ENCODE data around the gene GSKIP.

GSKIP gene

GRCh38 chr14:96380735-96381134 lies 17.4 kb downstream of the GSKIP start:
- no peak for DNase-seq (ENCODE audit: low spot score)

GRCh38 chr14:96383445-96383844 lies 20.1 kb downstream of the GSKIP start:
- DNase-seq (ENCODE audit: low spot score): no peak

GRCh38 chr14:96384053-96384452 lies 20.7 kb downstream of the GSKIP start:
- DNase-seq (ENCODE audit: low spot score): no peak

- no peak for DNase-seq (ENCODE audit: low spot score)
These were observed 21.4 kb downstream of the GSKIP start for GRCh38 chr14:96384740-96385139.

- no peak for DNase-seq (ENCODE audit: low spot score)
These were observed 22.1 kb downstream of the GSKIP start for GRCh38 chr14:96385385-96385784.

GRCh38 chr14:96390965-96391292 lies 27.6 kb downstream of the GSKIP start:
- DNase-seq (ENCODE audit: low spot score): no peak

- DNase-seq (ENCODE audit: low spot score): peak; percentile 95
These were observed 28.2 kb downstream of the GSKIP start for GRCh38 chr14:96391293-96392118.

GRCh38 chr14:96393071-96393691 lies 29.9 kb downstream of the GSKIP start:
- no peak for DNase-seq (ENCODE audit: low spot score)

- no peak for DNase-seq (ENCODE audit: low spot score)
These were observed 30.9 kb downstream of the GSKIP start for GRCh38 chr14:96394047-96394815.

GRCh38 chr14:96398432-96398831 lies 35.1 kb downstream of the GSKIP start:
- no peak for DNase-seq (ENCODE audit: low spot score)

- no peak for DNase-seq (ENCODE audit: low spot score)
These were observed 35.6 kb downstream of the GSKIP start for GRCh38 chr14:96398921-96399320.

GRCh38 chr14:96399405-96399804 lies 36.1 kb downstream of the GSKIP start:
- DNase-seq (ENCODE audit: low spot score): no peak

- DNase-seq (ENCODE audit: low spot score): no peak
These were observed 37.2 kb downstream of the GSKIP start for GRCh38 chr14:96400495-96400894.

GRCh38 chr14:96403409-96403808 lies 40.1 kb downstream of the GSKIP start:
- no peak for DNase-seq (ENCODE audit: low spot score)

- no peak for DNase-seq (ENCODE audit: low spot score)
These were observed 42.4 kb downstream of the GSKIP start for GRCh38 chr14:96405677-96406076.

- no peak for DNase-seq (ENCODE audit: low spot score)
These were observed 44.7 kb downstream of the GSKIP start for GRCh38 chr14:96407935-96408570.

- no peak for DNase-seq (ENCODE audit: low spot score)
These were observed 45.3 kb downstream of the GSKIP start for GRCh38 chr14:96408608-96409007.

- no peak for DNase-seq (ENCODE audit: low spot score)
These were observed 46.4 kb downstream of the GSKIP start for GRCh38 chr14:96409701-96410100.

GRCh38 chr14:96410119-96410518 lies 46.8 kb downstream of the GSKIP start:
- DNase-seq (ENCODE audit: low spot score): no peak

GRCh38 chr14:96413526-96413925 lies 50.2 kb downstream of the GSKIP start:
- no peak for DNase-seq (ENCODE audit: low spot score)

- DNase-seq (ENCODE audit: low spot score): no peak
These were observed 52.2 kb downstream of the GSKIP start for GRCh38 chr14:96415559-96415958.

GRCh38 chr14:96416292-96416691 lies 53.0 kb downstream of the GSKIP start:
- DNase-seq (ENCODE audit: low spot score): no peak

- DNase-seq (ENCODE audit: low spot score): no peak
These were observed 53.9 kb downstream of the GSKIP start for GRCh38 chr14:96417254-96417653.
